K562 (cell line): ENCODE data around the gene RPL28. TPM values are rescaled to one million over a fixed set of nuclear protein-coding genes. Genes with fewer than 3 reads are reported as not detected.

Source experiments
- BDP1 ChIP-seq: IDR thresholded peaks from 3 replicates; pipeline ENCODE4 v1.6.1; 2011; ENCODE audit not compliant: insufficient read length, insufficient read depth
- GATA2 ChIP-seq: sonication (generic); formaldehyde crosslinking; IDR thresholded peaks from 2 replicates; pipeline ENCODE4 v1.4.0; 2020; ENCODE audit warnings: mild to moderate bottlenecking, missing genetic modification reagents
- NCOA2 ChIP-seq, 2 experiments: fragments of 450-650 bp; IDR thresholded peaks; 2 replicates each; pipeline ENCODE4 v1.6.1; 2018; ENCODE audit warnings: mild to moderate bottlenecking in 2 of 2, moderate library complexity in 1 of 2; ENCODE audit not compliant: partially characterized antibody in 2 of 2
- SMARCC2 ChIP-seq: fragments of 450-650 bp; IDR thresholded peaks from 2 replicates; pipeline ENCODE4 v1.6.1; 2017; ENCODE audit warnings: antibody characterized with exemption, moderate library complexity, mild to moderate bottlenecking, low read depth
- ZNF316 ChIP-seq: fragments of 450-650 bp; IDR thresholded peaks from 2 replicates; pipeline ENCODE4 v1.6.1; 2016
- ZNF445 ChIP-seq: fragments of 250-450 bp; sonication (Bioruptor Pico); IDR thresholded peaks from 2 replicates; pipeline ENCODE4 v1.4.0; 2020; ENCODE audit warnings: low read depth, mild to moderate bottlenecking, moderate library complexity
- ZNF583 ChIP-seq: fragments of 250-450 bp; sonication (Bioruptor Pico); IDR thresholded peaks from 2 replicates; pipeline ENCODE4 v1.4.0; 2020
- ZNF644 ChIP-seq: fragments of 200-800 bp; sonication (Bioruptor generic); IDR thresholded peaks from 2 replicates; pipeline ENCODE4 v1.6.1; 2016; ENCODE audit warnings: low read depth, missing genetic modification characterization, missing compliant biosample characterization
- polyA plus RNA-seq, 8 experiments: library from polyadenylated mRNA; depleted of rRNA in 4 of 8; stranded (reverse) in 5 of 8; unstranded in 3 of 8; fragments of >200 nt; fragmentation: Nextera tagmentation in 2 of 8; fragmentation: Illumina TruSeq in 1 of 8; extraction: Ambion mirVana in 2 of 8; extraction: Trizol in 1 of 8; gene quantifications; 2 replicates each; pipeline versions ENCODE4 v1.2.1 to v1.2.3, GENCODE V29; 2011 to 2014; ENCODE audit warnings: inconsistent platforms in 1 of 8, missing spikeins in 1 of 8
- total RNA-seq, 7 experiments: library from RNA; depleted of rRNA in 6 of 7; stranded (reverse); fragments of >200 nt in 6 of 7; fragmentation: Illumina TruSeq in 2 of 7; extraction: Trizol in 2 of 7; gene quantifications; 2 replicates each; pipeline versions ENCODE4 v1.2.1 to v1.2.3, GENCODE V29; 2011 to 2021; ENCODE audit warnings: low replicate concordance in 1 of 7
- TF ChIP-seq, protein P1 (sequence below): IDR thresholded peaks from 3 replicates; pipeline ENCODE4 v1.6.1; 2011; ENCODE audit warnings: borderline replicate concordance, mild to moderate bottlenecking, moderate library complexity; ENCODE audit not compliant: insufficient read length; ENCODE audit errors: extremely low read depth
- TF ChIP-seq, protein P2 (sequence below): fragments of 200-800 bp; sonication (Bioruptor generic); IDR thresholded peaks from 2 replicates; pipeline ENCODE4 v1.6.1; 2016; ENCODE audit warnings: missing genetic modification characterization, missing compliant biosample characterization
- TF ChIP-seq, protein P3 (sequence below), 2 experiments: IDR thresholded peaks; 2 replicates each; pipeline ENCODE4 v1.6.1; 2011; ENCODE audit warnings: borderline replicate concordance in 1 of 2, control low read depth in 1 of 2, low read depth in 1 of 2, low read length in 1 of 2, mild to moderate bottlenecking in 1 of 2, mixed read lengths in 1 of 2, moderate library complexity in 1 of 2; ENCODE audit not compliant: insufficient read depth in 1 of 2, insufficient read length in 1 of 2, poor library complexity in 1 of 2, severe bottlenecking in 1 of 2; ENCODE audit errors: extremely low read depth in 1 of 2
- TF ChIP-seq, protein P4 (sequence below): fragments of 250-450 bp; sonication (Bioruptor Pico); IDR thresholded peaks from 2 replicates; pipeline ENCODE4 v1.4.0; 2020; ENCODE audit warnings: mild to moderate bottlenecking

The RPL28 gene
- total and polyA plus RNA-seq, 9 of the 15 experiments (the other 6 are each of a cell fraction or from before 2014, with no cell fraction given) = 124 to 3,106 (median 622) TPM

DNA sequence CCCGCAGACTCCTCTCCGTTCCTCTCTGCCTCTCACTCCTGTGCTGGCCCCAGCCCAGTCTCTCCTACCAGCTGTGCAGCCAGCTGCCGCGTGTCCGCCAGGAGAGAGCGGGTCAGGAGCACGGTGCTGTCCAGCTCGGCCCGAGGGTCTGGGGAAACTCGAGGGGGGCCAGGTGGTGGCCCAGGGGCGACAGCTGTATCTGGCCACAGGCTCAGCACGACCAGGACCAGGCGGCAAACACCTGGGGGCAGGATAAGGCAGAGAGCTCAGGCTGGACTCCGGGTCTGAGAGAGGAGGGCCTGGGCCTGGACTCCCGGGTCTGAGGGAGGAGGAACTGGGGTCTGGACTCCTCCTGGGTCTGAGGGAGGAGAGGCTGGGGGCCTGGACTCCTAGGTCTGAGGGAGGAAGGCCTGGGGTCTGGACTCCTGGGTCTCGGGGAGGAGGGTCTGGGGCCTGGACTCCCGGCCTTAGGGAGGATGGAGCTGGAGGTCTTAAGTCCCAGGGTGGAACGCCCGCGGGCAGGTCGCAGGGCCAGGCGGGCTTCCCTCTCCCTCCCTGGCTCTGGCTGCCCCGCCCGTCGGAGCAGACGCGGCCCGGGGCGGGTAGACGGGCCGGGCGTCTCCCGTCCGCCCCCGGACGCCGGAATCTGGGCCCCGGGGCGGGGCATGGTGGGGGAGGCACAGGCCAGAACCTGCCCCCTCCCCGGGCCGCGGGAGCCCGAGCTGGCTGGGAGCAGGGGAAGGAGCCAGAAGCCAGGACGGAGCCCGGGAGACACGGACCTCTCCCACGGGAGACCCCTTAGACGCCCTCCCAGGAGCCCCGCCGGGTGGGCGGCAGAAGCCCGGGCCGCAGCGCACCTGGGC lies 16.8 kb upstream of the RPL28 start (continued):
- TF ChIP-seq ZNF445 (CRISPR knock-in tag) (no peak), GATA2 (CRISPR knock-in tag) (no peak), ZNF316 (no peak), ZNF644 (tag) (no peak), SMARCC2 (no peak), BDP1 (no peak), ZNF583 (CRISPR knock-in tag) (no peak), NCOA2 (IDR thresholded peaks at IDR 0.05; ENCODE audit: partially characterized antibody in 2 of 2) (no peak)
- TF ChIP-seq, protein P1, sequence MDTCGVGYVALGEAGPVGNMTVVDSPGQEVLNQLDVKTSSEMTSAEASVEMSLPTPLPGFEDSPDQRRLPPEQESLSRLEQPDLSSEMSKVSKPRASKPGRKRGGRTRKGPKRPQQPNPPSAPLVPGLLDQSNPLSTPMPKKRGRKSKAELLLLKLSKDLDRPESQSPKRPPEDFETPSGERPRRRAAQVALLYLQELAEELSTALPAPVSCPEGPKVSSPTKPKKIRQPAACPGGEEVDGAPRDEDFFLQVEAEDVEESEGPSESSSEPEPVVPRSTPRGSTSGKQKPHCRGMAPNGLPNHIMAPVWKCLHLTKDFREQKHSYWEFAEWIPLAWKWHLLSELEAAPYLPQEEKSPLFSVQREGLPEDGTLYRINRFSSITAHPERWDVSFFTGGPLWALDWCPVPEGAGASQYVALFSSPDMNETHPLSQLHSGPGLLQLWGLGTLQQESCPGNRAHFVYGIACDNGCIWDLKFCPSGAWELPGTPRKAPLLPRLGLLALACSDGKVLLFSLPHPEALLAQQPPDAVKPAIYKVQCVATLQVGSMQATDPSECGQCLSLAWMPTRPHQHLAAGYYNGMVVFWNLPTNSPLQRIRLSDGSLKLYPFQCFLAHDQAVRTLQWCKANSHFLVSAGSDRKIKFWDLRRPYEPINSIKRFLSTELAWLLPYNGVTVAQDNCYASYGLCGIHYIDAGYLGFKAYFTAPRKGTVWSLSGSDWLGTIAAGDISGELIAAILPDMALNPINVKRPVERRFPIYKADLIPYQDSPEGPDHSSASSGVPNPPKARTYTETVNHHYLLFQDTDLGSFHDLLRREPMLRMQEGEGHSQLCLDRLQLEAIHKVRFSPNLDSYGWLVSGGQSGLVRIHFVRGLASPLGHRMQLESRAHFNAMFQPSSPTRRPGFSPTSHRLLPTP = no peak
- TF ChIP-seq, protein P2, sequence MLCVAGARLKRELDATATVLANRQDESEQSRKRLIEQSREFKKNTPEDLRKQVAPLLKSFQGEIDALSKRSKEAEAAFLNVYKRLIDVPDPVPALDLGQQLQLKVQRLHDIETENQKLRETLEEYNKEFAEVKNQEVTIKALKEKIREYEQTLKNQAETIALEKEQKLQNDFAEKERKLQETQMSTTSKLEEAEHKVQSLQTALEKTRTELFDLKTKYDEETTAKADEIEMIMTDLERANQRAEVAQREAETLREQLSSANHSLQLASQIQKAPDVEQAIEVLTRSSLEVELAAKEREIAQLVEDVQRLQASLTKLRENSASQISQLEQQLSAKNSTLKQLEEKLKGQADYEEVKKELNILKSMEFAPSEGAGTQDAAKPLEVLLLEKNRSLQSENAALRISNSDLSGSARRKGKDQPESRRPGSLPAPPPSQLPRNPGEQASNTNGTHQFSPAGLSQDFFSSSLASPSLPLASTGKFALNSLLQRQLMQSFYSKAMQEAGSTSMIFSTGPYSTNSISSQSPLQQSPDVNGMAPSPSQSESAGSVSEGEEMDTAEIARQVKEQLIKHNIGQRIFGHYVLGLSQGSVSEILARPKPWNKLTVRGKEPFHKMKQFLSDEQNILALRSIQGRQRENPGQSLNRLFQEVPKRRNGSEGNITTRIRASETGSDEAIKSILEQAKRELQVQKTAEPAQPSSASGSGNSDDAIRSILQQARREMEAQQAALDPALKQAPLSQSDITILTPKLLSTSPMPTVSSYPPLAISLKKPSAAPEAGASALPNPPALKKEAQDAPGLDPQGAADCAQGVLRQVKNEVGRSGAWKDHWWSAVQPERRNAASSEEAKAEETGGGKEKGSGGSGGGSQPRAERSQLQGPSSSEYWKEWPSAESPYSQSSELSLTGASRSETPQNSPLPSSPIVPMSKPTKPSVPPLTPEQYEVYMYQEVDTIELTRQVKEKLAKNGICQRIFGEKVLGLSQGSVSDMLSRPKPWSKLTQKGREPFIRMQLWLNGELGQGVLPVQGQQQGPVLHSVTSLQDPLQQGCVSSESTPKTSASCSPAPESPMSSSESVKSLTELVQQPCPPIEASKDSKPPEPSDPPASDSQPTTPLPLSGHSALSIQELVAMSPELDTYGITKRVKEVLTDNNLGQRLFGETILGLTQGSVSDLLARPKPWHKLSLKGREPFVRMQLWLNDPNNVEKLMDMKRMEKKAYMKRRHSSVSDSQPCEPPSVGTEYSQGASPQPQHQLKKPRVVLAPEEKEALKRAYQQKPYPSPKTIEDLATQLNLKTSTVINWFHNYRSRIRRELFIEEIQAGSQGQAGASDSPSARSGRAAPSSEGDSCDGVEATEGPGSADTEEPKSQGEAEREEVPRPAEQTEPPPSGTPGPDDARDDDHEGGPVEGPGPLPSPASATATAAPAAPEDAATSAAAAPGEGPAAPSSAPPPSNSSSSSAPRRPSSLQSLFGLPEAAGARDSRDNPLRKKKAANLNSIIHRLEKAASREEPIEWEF (CRISPR knock-in tag) = no peak
- TF ChIP-seq, protein P3, sequence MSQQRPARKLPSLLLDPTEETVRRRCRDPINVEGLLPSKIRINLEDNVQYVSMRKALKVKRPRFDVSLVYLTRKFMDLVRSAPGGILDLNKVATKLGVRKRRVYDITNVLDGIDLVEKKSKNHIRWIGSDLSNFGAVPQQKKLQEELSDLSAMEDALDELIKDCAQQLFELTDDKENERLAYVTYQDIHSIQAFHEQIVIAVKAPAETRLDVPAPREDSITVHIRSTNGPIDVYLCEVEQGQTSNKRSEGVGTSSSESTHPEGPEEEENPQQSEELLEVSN (IDR thresholded peaks at IDR 0.05; ENCODE audit: borderline replicate concordance in 1 of 2, extremely low read depth in 1 of 2, insufficient read depth in 1 of 2, insufficient read length in 1 of 2, low read depth in 1 of 2, low read length in 1 of 2, poor library complexity in 1 of 2, severe bottlenecking in 1 of 2) = peak in 1 of 2 experiments; percentile 18
- TF ChIP-seq, protein P4, sequence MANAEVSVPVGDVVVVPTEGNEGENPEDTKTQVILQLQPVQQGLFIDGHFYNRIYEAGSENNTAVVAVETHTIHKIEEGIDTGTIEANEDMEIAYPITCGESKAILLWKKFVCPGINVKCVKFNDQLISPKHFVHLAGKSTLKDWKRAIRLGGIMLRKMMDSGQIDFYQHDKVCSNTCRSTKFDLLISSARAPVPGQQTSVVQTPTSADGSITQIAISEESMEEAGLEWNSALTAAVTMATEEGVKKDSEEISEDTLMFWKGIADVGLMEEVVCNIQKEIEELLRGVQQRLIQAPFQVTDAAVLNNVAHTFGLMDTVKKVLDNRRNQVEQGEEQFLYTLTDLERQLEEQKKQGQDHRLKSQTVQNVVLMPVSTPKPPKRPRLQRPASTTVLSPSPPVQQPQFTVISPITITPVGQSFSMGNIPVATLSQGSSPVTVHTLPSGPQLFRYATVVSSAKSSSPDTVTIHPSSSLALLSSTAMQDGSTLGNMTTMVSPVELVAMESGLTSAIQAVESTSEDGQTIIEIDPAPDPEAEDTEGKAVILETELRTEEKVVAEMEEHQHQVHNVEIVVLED (CRISPR knock-in tag) = peak; percentile 48; the same call in 1 of the 2 replicates
